Measurements from ENCODE around the gene MTA1.

MTA1 gene

GRCh38 chr14:105455766-105456660 lies 36.4 kb downstream of the MTA1 start:
- no peak for TF ChIP-seq POLR2A (IDR thresholded peaks at IDR 0.05; ENCODE audit: low read depth, low read length)
- TF ChIP-seq TAF1 (IDR thresholded peaks at IDR 0.05; ENCODE audit: low read depth, low read length) = no peak
- no peak for TF ChIP-seq POLR2AphosphoS5 (IDR thresholded peaks at IDR 0.05; ENCODE audit: low read depth, low read length)
- TF ChIP-seq SPI1 (IDR thresholded peaks at IDR 0.05; ENCODE audit: low read depth, low read length) = no peak
- no peak for FAIRE-seq

GRCh38 chr14:105456736-105457617 lies 37.4 kb downstream of the MTA1 start:
- TF ChIP-seq TAF1 (IDR thresholded peaks at IDR 0.05; ENCODE audit: low read depth, low read length) (no peak), POLR2AphosphoS5 (IDR thresholded peaks at IDR 0.05; ENCODE audit: low read depth, low read length) (no peak), PAX5 (IDR thresholded peaks at IDR 0.05; ENCODE audit: insufficient read depth, low read length, severe bottlenecking) (no peak), POU2F2 (IDR thresholded peaks at IDR 0.05; ENCODE audit: low read depth, low read length) (no peak), POLR2A (IDR thresholded peaks at IDR 0.05; ENCODE audit: low read depth, low read length) (no peak), SPI1 (IDR thresholded peaks at IDR 0.05; ENCODE audit: low read depth, low read length) (no peak)
- no peak for FAIRE-seq

More at GRCh38 chr14:105455766-105456660, 36.4 kb downstream of the MTA1 start:
- no peak for DNase-seq (ENCODE audit: insufficient read length, low spot score)

GRCh38 chr14:105458010-105458409 lies 38.4 kb downstream of the MTA1 start:
- DNase-seq (ENCODE audit: insufficient read length, low spot score) (no peak), FAIRE-seq (no peak)
- TF ChIP-seq POU2F2 (IDR thresholded peaks at IDR 0.05; ENCODE audit: low read depth, low read length) (no peak), TAF1 (IDR thresholded peaks at IDR 0.05; ENCODE audit: low read depth, low read length) (no peak), POLR2AphosphoS5 (IDR thresholded peaks at IDR 0.05; ENCODE audit: low read depth, low read length) (no peak), PAX5 (IDR thresholded peaks at IDR 0.05; ENCODE audit: insufficient read depth, low read length, severe bottlenecking) (no peak), SPI1 (IDR thresholded peaks at IDR 0.05; ENCODE audit: low read depth, low read length) (no peak)

More at GRCh38 chr14:105456736-105457617, 37.4 kb downstream of the MTA1 start:
- no peak for DNase-seq (ENCODE audit: insufficient read length, low spot score)

GRCh38 chr14:105458571-105458970 lies 38.9 kb downstream of the MTA1 start:
- DNase-seq (ENCODE audit: insufficient read length, low spot score) = no peak
- no peak for TF ChIP-seq SPI1 (IDR thresholded peaks at IDR 0.05; ENCODE audit: low read depth, low read length)
- TF ChIP-seq POU2F2 (IDR thresholded peaks at IDR 0.05; ENCODE audit: low read depth, low read length) = no peak
- no peak for TF ChIP-seq POLR2AphosphoS5 (IDR thresholded peaks at IDR 0.05; ENCODE audit: low read depth, low read length)
- no peak for TF ChIP-seq POLR2A (IDR thresholded peaks at IDR 0.05; ENCODE audit: low read depth, low read length)
- no peak for TF ChIP-seq PAX5 (IDR thresholded peaks at IDR 0.05; ENCODE audit: insufficient read depth, low read length, severe bottlenecking)
- no peak for TF ChIP-seq TAF1 (IDR thresholded peaks at IDR 0.05; ENCODE audit: low read depth, low read length)
- FAIRE-seq = no peak

GRCh38 chr14:105460116-105460515 lies 40.5 kb downstream of the MTA1 start:
- no peak for TF ChIP-seq POLR2A (IDR thresholded peaks at IDR 0.05; ENCODE audit: low read depth, low read length)
- TF ChIP-seq SPI1 (IDR thresholded peaks at IDR 0.05; ENCODE audit: low read depth, low read length) = no peak
- TF ChIP-seq TAF1 (IDR thresholded peaks at IDR 0.05; ENCODE audit: low read depth, low read length) = no peak
- FAIRE-seq = no peak
- DNase-seq (ENCODE audit: insufficient read length, low spot score) = no peak

- TF ChIP-seq TAF1 (IDR thresholded peaks at IDR 0.05; ENCODE audit: low read depth, low read length) (no peak), PAX5 (IDR thresholded peaks at IDR 0.05; ENCODE audit: insufficient read depth, low read length, severe bottlenecking) (no peak), POU2F2 (IDR thresholded peaks at IDR 0.05; ENCODE audit: low read depth, low read length) (no peak), POLR2AphosphoS5 (IDR thresholded peaks at IDR 0.05; ENCODE audit: low read depth, low read length) (no peak), SPI1 (IDR thresholded peaks at IDR 0.05; ENCODE audit: low read depth, low read length) (no peak), POLR2A (IDR thresholded peaks at IDR 0.05; ENCODE audit: low read depth, low read length) (no peak)
- FAIRE-seq = no peak
- no peak for DNase-seq (ENCODE audit: insufficient read length, low spot score)
These were observed 41.0 kb downstream of the MTA1 start for GRCh38 chr14:105460616-105461015.

- FAIRE-seq (no peak), DNase-seq (ENCODE audit: insufficient read length, low spot score) (no peak)
- TF ChIP-seq SPI1 (IDR thresholded peaks at IDR 0.05; ENCODE audit: low read depth, low read length) = no peak
- TF ChIP-seq POLR2A (IDR thresholded peaks at IDR 0.05; ENCODE audit: low read depth, low read length) = no peak
- no peak for TF ChIP-seq POLR2AphosphoS5 (IDR thresholded peaks at IDR 0.05; ENCODE audit: low read depth, low read length)
- no peak for TF ChIP-seq TAF1 (IDR thresholded peaks at IDR 0.05; ENCODE audit: low read depth, low read length)
- TF ChIP-seq PAX5 (IDR thresholded peaks at IDR 0.05; ENCODE audit: insufficient read depth, low read length, severe bottlenecking) = no peak
- TF ChIP-seq POU2F2 (IDR thresholded peaks at IDR 0.05; ENCODE audit: low read depth, low read length) = no peak
These were observed 42.3 kb downstream of the MTA1 start for GRCh38 chr14:105461903-105462302.

GRCh38 chr14:105464501-105464900 lies 44.9 kb downstream of the MTA1 start:
- FAIRE-seq (no peak), DNase-seq (ENCODE audit: insufficient read length, low spot score) (no peak)
- TF ChIP-seq POU2F2 (IDR thresholded peaks at IDR 0.05; ENCODE audit: low read depth, low read length) = no peak
- TF ChIP-seq POLR2AphosphoS5 (IDR thresholded peaks at IDR 0.05; ENCODE audit: low read depth, low read length) = no peak
- TF ChIP-seq PAX5 (IDR thresholded peaks at IDR 0.05; ENCODE audit: insufficient read depth, low read length, severe bottlenecking) = no peak
- TF ChIP-seq POLR2A (IDR thresholded peaks at IDR 0.05; ENCODE audit: low read depth, low read length) = no peak
- no peak for TF ChIP-seq TAF1 (IDR thresholded peaks at IDR 0.05; ENCODE audit: low read depth, low read length)
- no peak for TF ChIP-seq SPI1 (IDR thresholded peaks at IDR 0.05; ENCODE audit: low read depth, low read length)

All from GM12891 (cell line).